PFSK-1 (cell line): Measurements from ENCODE around the gene RAP1GAP2.

Experiments
- POLR2AphosphoS5 ChIP-seq: IDR thresholded peaks from 2 replicates; pipeline ENCODE4 v1.6.1; 2012; ENCODE audit warnings: low read depth, mild to moderate bottlenecking, control low read depth, low read length, moderate library complexity
- TAF1 ChIP-seq: IDR thresholded peaks from 2 replicates; pipeline ENCODE4 v1.6.1; 2012; ENCODE audit warnings: low read length, control low read depth, borderline replicate concordance; ENCODE audit not compliant: insufficient read depth
- TF ChIP-seq, protein P1 (sequence below), 2 experiments: IDR thresholded peaks; 2 replicates each; pipeline versions ENCODE4 v1.6.1 to v1.8.0; 2011 to 2012; ENCODE audit warnings: low read depth in 2 of 2, low read length in 2 of 2, control low read depth in 1 of 2, inconsistent platforms in 1 of 2, mild to moderate bottlenecking in 1 of 2, moderate library complexity in 1 of 2; ENCODE audit not compliant: insufficient read depth in 1 of 2

DNA sequence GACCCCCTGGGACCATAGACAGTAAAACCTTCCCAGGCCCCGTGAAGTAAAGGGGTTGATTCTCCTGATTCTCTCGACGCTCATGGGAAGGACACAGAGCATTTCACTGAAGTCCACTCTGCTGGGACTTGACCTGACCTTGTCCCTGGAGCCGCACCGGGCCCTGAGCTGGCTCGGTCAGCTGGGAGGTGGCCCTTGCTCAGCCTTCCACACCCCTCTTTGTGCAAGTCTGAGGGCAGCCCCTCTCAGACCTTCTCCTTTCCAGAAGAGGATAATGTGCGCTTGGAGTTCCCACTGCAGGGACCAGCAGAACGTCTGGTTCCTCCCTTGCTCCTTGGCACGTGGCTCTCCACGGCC, 115.5 kb downstream of the RAP1GAP2 start:
- TF ChIP-seq, protein P1, sequence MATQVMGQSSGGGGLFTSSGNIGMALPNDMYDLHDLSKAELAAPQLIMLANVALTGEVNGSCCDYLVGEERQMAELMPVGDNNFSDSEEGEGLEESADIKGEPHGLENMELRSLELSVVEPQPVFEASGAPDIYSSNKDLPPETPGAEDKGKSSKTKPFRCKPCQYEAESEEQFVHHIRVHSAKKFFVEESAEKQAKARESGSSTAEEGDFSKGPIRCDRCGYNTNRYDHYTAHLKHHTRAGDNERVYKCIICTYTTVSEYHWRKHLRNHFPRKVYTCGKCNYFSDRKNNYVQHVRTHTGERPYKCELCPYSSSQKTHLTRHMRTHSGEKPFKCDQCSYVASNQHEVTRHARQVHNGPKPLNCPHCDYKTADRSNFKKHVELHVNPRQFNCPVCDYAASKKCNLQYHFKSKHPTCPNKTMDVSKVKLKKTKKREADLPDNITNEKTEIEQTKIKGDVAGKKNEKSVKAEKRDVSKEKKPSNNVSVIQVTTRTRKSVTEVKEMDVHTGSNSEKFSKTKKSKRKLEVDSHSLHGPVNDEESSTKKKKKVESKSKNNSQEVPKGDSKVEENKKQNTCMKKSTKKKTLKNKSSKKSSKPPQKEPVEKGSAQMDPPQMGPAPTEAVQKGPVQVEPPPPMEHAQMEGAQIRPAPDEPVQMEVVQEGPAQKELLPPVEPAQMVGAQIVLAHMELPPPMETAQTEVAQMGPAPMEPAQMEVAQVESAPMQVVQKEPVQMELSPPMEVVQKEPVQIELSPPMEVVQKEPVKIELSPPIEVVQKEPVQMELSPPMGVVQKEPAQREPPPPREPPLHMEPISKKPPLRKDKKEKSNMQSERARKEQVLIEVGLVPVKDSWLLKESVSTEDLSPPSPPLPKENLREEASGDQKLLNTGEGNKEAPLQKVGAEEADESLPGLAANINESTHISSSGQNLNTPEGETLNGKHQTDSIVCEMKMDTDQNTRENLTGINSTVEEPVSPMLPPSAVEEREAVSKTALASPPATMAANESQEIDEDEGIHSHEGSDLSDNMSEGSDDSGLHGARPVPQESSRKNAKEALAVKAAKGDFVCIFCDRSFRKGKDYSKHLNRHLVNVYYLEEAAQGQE (IDR thresholded peaks at IDR 0.05; ENCODE audit: insufficient read depth in 1 of 2, low read depth in 2 of 2, low read length in 2 of 2), result no peak
- TF ChIP-seq POLR2AphosphoS5, result no peak
- no peak for TF ChIP-seq TAF1
